Activated CD4-positive, alpha-beta memory T cell treated with anti-CD3 and anti-CD28 coated beads, Interleukin-2, amount 10 ng/mL, durations not matched to agents 7 days and 5 days (primary cell): ENCODE measurements around the gene FANCG. TPM values are rescaled to one million over a fixed set of nuclear protein-coding genes. Genes with fewer than 3 reads are reported as not detected.

Experiments
- CTCF ChIA-PET: fragments of 350-600 bp; sonication (Branson Sonifier 250); formaldehyde crosslinking; loops from one replicate; lab custom pipeline; 2021; ENCODE audit warnings: antibody characterized with exemption, inconsistent platforms; lab: Charles Lee
- POLR2A ChIA-PET: fragments of 350-600 bp; sonication (Branson Sonifier 250); formaldehyde crosslinking; loops from one replicate; lab custom pipeline; 2021; ENCODE audit warnings: antibody characterized with exemption; lab: Charles Lee
- DNase-seq: peaks from one replicate; pipeline ENCODE4 v3.0.0-alpha.2; 2020
- H3K27ac Mint-ChIP-seq: one replicate; pipeline ENCODE4 v1.8.0; 2021; ENCODE audit warnings: mild to moderate bottlenecking, mixed read lengths
- H3K27me3 Mint-ChIP-seq: one replicate; pipeline ENCODE4 v1.8.0; 2021; ENCODE audit warnings: mixed read lengths
- H3K36me3 Mint-ChIP-seq: one replicate; pipeline ENCODE4 v1.8.0; 2021; ENCODE audit warnings: low read depth, mixed read lengths
- H3K4me1 Mint-ChIP-seq: one replicate; pipeline ENCODE4 v1.8.0; 2021; ENCODE audit warnings: mixed read lengths
- H3K4me3 Mint-ChIP-seq: one replicate; pipeline ENCODE4 v1.8.0; 2021; ENCODE audit warnings: mild to moderate bottlenecking, mixed read lengths
- H3K9me3 Mint-ChIP-seq: one replicate; pipeline ENCODE4 v1.8.0; 2021; ENCODE audit warnings: mixed read lengths
- total RNA-seq, 2 experiments: library from RNA; stranded (reverse); gene quantifications; one replicate each; pipeline ENCODE4 v1.2.3, GENCODE V29; 2021

Gene FANCG
- total RNA-seq, 2 experiments from 2014 or later = 97.0 to 100 TPM

- H3K4me3 Mint-ChIP-seq = peak overlapping the region; percentile 73
- H3K27ac Mint-ChIP-seq = no peak overlapping the region
- POLR2A ChIA-PET = interaction anchor here (1.6 to 2.9 kb wide), 6 partner anchors 8 to 38 kb away, joined by 5 to 23 read pairs (median 10); partner anchors contain the start of genes FANCG, PIGO, STOML2 and VCP
- no peaks in the 10 kb centered on the region for H3K27me3 Mint-ChIP-seq
- no peaks in the 10 kb centered on the region for H3K9me3 Mint-ChIP-seq
- peaks cover 25% of the 10 kb centered on the region for H3K36me3 Mint-ChIP-seq
- DNase-seq = no peak
- H3K4me1 Mint-ChIP-seq = peaks cover 49% of the 10 kb centered on the region
- CTCF ChIA-PET = interaction anchor here (1.1 to 1.8 kb wide), 3 partner anchors 14 to 38 kb away, joined by 3 to 8 read pairs (median 4); partner anchors contain the start of genes FANCG, PIGO and VCP
Measured at GRCh38 chr9:35110327-35110761, 30.6 kb upstream of the FANCG start.

- Mint-ChIP-seq H3K27ac (no peak overlapping the region), H3K27me3 (no peaks in the 10 kb centered on the region), H3K9me3 (no peaks in the 10 kb centered on the region), H3K4me3 (no peak overlapping the region), H3K4me1 (peaks cover 42% of the 10 kb centered on the region), H3K36me3 (peaks cover 32% of the 10 kb centered on the region)
- POLR2A ChIA-PET = no interaction called here
- no peak for DNase-seq
- CTCF ChIA-PET = interaction anchor here (0.9 kb wide), 1 partner anchor 12 kb away, joined by 4 read pairs; the partner anchor contains the start of gene PIGO
Measured at GRCh38 chr9:35108946-35109575, 29.3 kb upstream of the FANCG start.

GRCh38 chr9:35108461-35108860, 28.7 kb upstream of the FANCG start:
- ChIA-PET CTCF (interaction anchor here (0.9 kb wide), 1 partner anchor 12 kb away, joined by 4 read pairs; the partner anchor contains the start of gene PIGO), POLR2A (no interaction called here)
- no peak for DNase-seq
- Mint-ChIP-seq H3K9me3 (no peaks in the 10 kb centered on the region), H3K4me1 (peaks cover 40% of the 10 kb centered on the region), H3K27ac (no peak overlapping the region), H3K27me3 (no peaks in the 10 kb centered on the region), H3K36me3 (peaks cover 26% of the 10 kb centered on the region), H3K4me3 (no peak overlapping the region)

- H3K27ac Mint-ChIP-seq = no peak overlapping the region
- DNase-seq = no peak
- CTCF ChIA-PET = interaction anchor here (1.2 to 1.3 kb wide), 2 partner anchors 57 to 151 kb away, joined by 3 to 5 read pairs; no protein-coding TSS in a partner anchor
- H3K9me3 Mint-ChIP-seq = no peaks in the 10 kb centered on the region
- no peak overlapping the region for H3K4me3 Mint-ChIP-seq
- peaks cover 30% of the 10 kb centered on the region for H3K36me3 Mint-ChIP-seq
- POLR2A ChIA-PET = interaction anchor here (1.3 kb wide), 1 partner anchor 28 kb away, joined by 6 read pairs; the partner anchor contains the start of gene FANCG
- peaks cover 42% of the 10 kb centered on the region for H3K4me1 Mint-ChIP-seq
- H3K27me3 Mint-ChIP-seq = no peaks in the 10 kb centered on the region
Measured at GRCh38 chr9:35107297-35108290, 27.9 kb upstream of the FANCG start.

- H3K4me3 Mint-ChIP-seq = no peak overlapping the region
- POLR2A ChIA-PET = interaction anchor here (1.1 to 1.3 kb wide), 2 partner anchors 8 to 27 kb away, joined by 6 read pairs; partner anchors contain the start of gene FANCG
Measured at GRCh38 chr9:35106343-35106730, 26.6 kb upstream of the FANCG start.

GRCh38 chr9:35105571-35106342, 26.0 kb upstream of the FANCG start:
- H3K4me3 Mint-ChIP-seq = no peak overlapping the region
- ChIA-PET CTCF (interaction anchor here (1.3 kb wide), 1 partner anchor 153 kb away, joined by 3 read pairs; no protein-coding TSS in a partner anchor), POLR2A (interaction anchor here (1.1 to 4.8 kb wide), 4 partner anchors 8 to 27 kb away, joined by 5 to 61 read pairs (median 6); partner anchors contain the start of genes FANCG and PIGO)
- H3K9me3 Mint-ChIP-seq = no peaks in the 10 kb centered on the region
- DNase-seq = no peak
- H3K27me3 Mint-ChIP-seq = no peaks in the 10 kb centered on the region
- H3K27ac Mint-ChIP-seq = no peak overlapping the region
- H3K36me3 Mint-ChIP-seq = peaks cover 39% of the 10 kb centered on the region
- peaks cover 45% of the 10 kb centered on the region for H3K4me1 Mint-ChIP-seq

More at GRCh38 chr9:35106343-35106730, 26.6 kb upstream of the FANCG start:
- CTCF ChIA-PET = interaction anchor here (1.2 to 1.3 kb wide), 2 partner anchors 55 to 153 kb away, joined by 3 to 5 read pairs; no protein-coding TSS in a partner anchor
- Mint-ChIP-seq H3K9me3 (no peaks in the 10 kb centered on the region), H3K4me1 (peaks cover 43% of the 10 kb centered on the region), H3K36me3 (peaks cover 33% of the 10 kb centered on the region), H3K27ac (no peak overlapping the region), H3K27me3 (no peaks in the 10 kb centered on the region)
- DNase-seq = no peak

- Mint-ChIP-seq H3K27ac (no peak overlapping the region), H3K4me3 (no peak overlapping the region), H3K9me3 (no peaks in the 10 kb centered on the region), H3K36me3 (peaks cover 45% of the 10 kb centered on the region), H3K27me3 (no peaks in the 10 kb centered on the region), H3K4me1 (peaks cover 44% of the 10 kb centered on the region)
- DNase-seq = no peak
- ChIA-PET CTCF (interaction anchor here (1.0 kb wide), 1 partner anchor 8 kb away, joined by 3 read pairs; no protein-coding TSS in a partner anchor), POLR2A (interaction anchor here (1.2 to 4.8 kb wide), 4 partner anchors 9 to 27 kb away, joined by 3 to 61 read pairs (median 28); partner anchors contain the start of genes ATOSB, FANCG and PIGO)
Measured at GRCh38 chr9:35105126-35105525, 25.4 kb upstream of the FANCG start.

- no peak overlapping the region for H3K4me3 Mint-ChIP-seq
- ChIA-PET CTCF (interaction anchor here (1.0 to 2.5 kb wide), 3 partner anchors 8 to 32 kb away, joined by 3 to 28 read pairs (median 3); partner anchors contain the start of genes ATOSB and VCP), POLR2A (interaction anchor here (1.2 to 4.8 kb wide), 4 partner anchors 8 to 26 kb away, joined by 3 to 61 read pairs (median 28); partner anchors contain the start of genes ATOSB, FANCG and PIGO)
- no peak for DNase-seq
- no peaks in the 10 kb centered on the region for H3K27me3 Mint-ChIP-seq
- peaks cover 41% of the 10 kb centered on the region for H3K4me1 Mint-ChIP-seq
- H3K27ac Mint-ChIP-seq = no peak overlapping the region
- peaks cover 51% of the 10 kb centered on the region for H3K36me3 Mint-ChIP-seq
- H3K9me3 Mint-ChIP-seq = no peaks in the 10 kb centered on the region
Measured at GRCh38 chr9:35104586-35104985, 24.8 kb upstream of the FANCG start.

GRCh38 chr9:35103660-35104191, 24.0 kb upstream of the FANCG start:
- POLR2A ChIA-PET = interaction anchor here (0.9 to 4.8 kb wide), 6 partner anchors 8 to 629 kb away, joined by 3 to 61 read pairs (median 30); partner anchors contain the start of genes ARHGEF39, ATOSB, CREB3 and FANCG

GRCh38 chr9:35102769-35103659, 23.3 kb upstream of the FANCG start, which contains the start of gene STOML2:
STOML2 (minus strand) TSS chr9:35103131; CDS start chr9:35103094, 37 bp downstream.
- ChIA-PET CTCF (interaction anchor here (1.3 to 3.1 kb wide), 8 partner anchors 9 to 204 kb away, joined by 4 to 28 read pairs (median 6); partner anchors contain the start of genes ATOSB, FANCG and VCP), POLR2A (interaction anchor here (0.9 to 4.8 kb wide), 7 partner anchors 8 to 629 kb away, joined by 3 to 61 read pairs (median 23); partner anchors contain the start of genes ARHGEF39, ATOSB, CREB3 and FANCG)
- Mint-ChIP-seq H3K4me1 (peaks cover 39% of the 10 kb centered on the region), H3K4me3 (peak within 1 kb of the TSS; percentile 80), H3K36me3 (peaks cover 51% of the 10 kb centered on the region), H3K9me3 (no peaks in the 10 kb centered on the region), H3K27me3 (no peaks in the 10 kb centered on the region), H3K27ac (peak within 1 kb of the TSS; percentile 88)
- peak; percentile 95 for DNase-seq

More at GRCh38 chr9:35103660-35104191, 24.0 kb upstream of the FANCG start:
- DNase-seq = no peak
- Mint-ChIP-seq H3K4me3 (peak overlapping the region; percentile 80), H3K27me3 (no peaks in the 10 kb centered on the region), H3K9me3 (no peaks in the 10 kb centered on the region), H3K27ac (peak overlapping the region; percentile 88), H3K4me1 (peaks cover 39% of the 10 kb centered on the region), H3K36me3 (peaks cover 57% of the 10 kb centered on the region)
- CTCF ChIA-PET = interaction anchor here (1.1 to 3.1 kb wide), 9 partner anchors 9 to 204 kb away, joined by 3 to 28 read pairs (median 4); partner anchors contain the start of genes ATOSB, FANCG and VCP
